Activated CD8-positive, alpha-beta memory T cell treated with anti-CD3 and anti-CD28 coated beads for 1 hour (primary cell): ENCODE data around the gene CNPY1.

ENCODE experiments used
- DNase-seq, 2 donors: peaks; one replicate each; pipeline ENCODE4 v3.0.0-alpha.2; 2020; ENCODE audit warnings: low read depth in 1 of 2; ENCODE audit errors: extremely low read depth in 1 of 2

CNPY1 gene

GRCh38 chr7:155514296-155514695, 32.1 kb downstream of the CNPY1 start:
- DNase-seq, result no peak

- no peak for DNase-seq
Observed at GRCh38 chr7:155513543-155514285, 32.6 kb downstream of the CNPY1 start.

GRCh38 chr7:155512246-155512887, 34.0 kb downstream of the CNPY1 start:
- no peak for DNase-seq

- DNase-seq, result no peak
Observed at GRCh38 chr7:155511702-155511996, 34.7 kb downstream of the CNPY1 start.

GRCh38 chr7:155510975-155511701, 35.2 kb downstream of the CNPY1 start:
- DNase-seq, result no peak

GRCh38 chr7:155509725-155510551, 36.4 kb downstream of the CNPY1 start:
- DNase-seq, result no peak

GRCh38 chr7:155509359-155509724, 37.0 kb downstream of the CNPY1 start:
- DNase-seq, result no peak

- no peak for DNase-seq
Observed at GRCh38 chr7:155508376-155509358, 37.7 kb downstream of the CNPY1 start.

- no peak for DNase-seq
Observed at GRCh38 chr7:155507576-155507975, 38.8 kb downstream of the CNPY1 start.

- DNase-seq, result no peak
Observed at GRCh38 chr7:155506854-155507337, 39.5 kb downstream of the CNPY1 start.

- DNase-seq, result no peak
Observed at GRCh38 chr7:155505422-155505793, 41.0 kb downstream of the CNPY1 start.

GRCh38 chr7:155497149-155497901, 49.0 kb downstream of the CNPY1 start:
- no peak for DNase-seq

GRCh38 chr7:155496267-155497005, 49.9 kb downstream of the CNPY1 start:
- no peak for DNase-seq

GRCh38 chr7:155495440-155496248, 50.7 kb downstream of the CNPY1 start:
- no peak for DNase-seq

- DNase-seq, result no peak
Observed at GRCh38 chr7:155494551-155494950, 51.8 kb downstream of the CNPY1 start.

- DNase-seq, result no peak
Observed at GRCh38 chr7:155493744-155494538, 52.4 kb downstream of the CNPY1 start.

GRCh38 chr7:155491812-155492211, 54.5 kb downstream of the CNPY1 start:
- no peak for DNase-seq
